Glutamatergic neuron (in vitro differentiated cells): ENCODE data around the gene GOLIM4. TPM values are rescaled to one million over a fixed set of nuclear protein-coding genes. Genes with fewer than 3 reads are reported as not detected.

Experiments used
- DNase-seq: peaks from one replicate; pipeline ENCODE4 v3.0.0; 2022
- H3K27ac Mint-ChIP-seq: one replicate; pipeline ENCODE4 v1.8.0; 2020; ENCODE audit warnings: mild to moderate bottlenecking, mixed read lengths, inconsistent platforms; ENCODE audit not compliant: unreplicated experiment
- H3K27me3 Mint-ChIP-seq: one replicate; pipeline ENCODE4 v1.8.0; 2020; ENCODE audit warnings: mild to moderate bottlenecking, moderate library complexity, mixed read lengths, inconsistent platforms; ENCODE audit not compliant: unreplicated experiment
- H3K36me3 Mint-ChIP-seq: one replicate; pipeline ENCODE4 v1.8.0; 2020; ENCODE audit warnings: mild to moderate bottlenecking, mixed read lengths, inconsistent platforms; ENCODE audit not compliant: unreplicated experiment
- H3K4me1 Mint-ChIP-seq: one replicate; pipeline ENCODE4 v1.8.0; 2020; ENCODE audit warnings: mild to moderate bottlenecking, low read depth, mixed read lengths, inconsistent platforms; ENCODE audit not compliant: unreplicated experiment
- H3K4me3 Mint-ChIP-seq: one replicate; pipeline ENCODE4 v1.8.0; 2020; ENCODE audit warnings: mild to moderate bottlenecking, mixed read lengths, inconsistent platforms; ENCODE audit not compliant: unreplicated experiment
- H3K9me3 Mint-ChIP-seq: one replicate; pipeline ENCODE4 v1.8.0; 2020; ENCODE audit warnings: mild to moderate bottlenecking, moderate library complexity, mixed read lengths, inconsistent platforms; ENCODE audit not compliant: unreplicated experiment
- total RNA-seq: library from RNA; stranded (reverse); fragmentation: NEBNext Ultra II Directional; extraction: Animal tissue kit (Norgen Biotek cat#: 25700); gene quantifications from one replicate; pipeline ENCODE4 v1.2.1, GENCODE V29; 2021; ENCODE audit not compliant: unreplicated experiment
- TF ChIP-seq, protein P1 (sequence below): fragments of 200-600 bp; sonication (generic); IDR thresholded peaks from one replicate; pipeline ENCODE4 v1.5.0; 2021; ENCODE audit not compliant: partially characterized antibody, unreplicated experiment

Gene GOLIM4
- total RNA-seq, 1 donor from 2014 or later: 31.7 TPM

DNA sequence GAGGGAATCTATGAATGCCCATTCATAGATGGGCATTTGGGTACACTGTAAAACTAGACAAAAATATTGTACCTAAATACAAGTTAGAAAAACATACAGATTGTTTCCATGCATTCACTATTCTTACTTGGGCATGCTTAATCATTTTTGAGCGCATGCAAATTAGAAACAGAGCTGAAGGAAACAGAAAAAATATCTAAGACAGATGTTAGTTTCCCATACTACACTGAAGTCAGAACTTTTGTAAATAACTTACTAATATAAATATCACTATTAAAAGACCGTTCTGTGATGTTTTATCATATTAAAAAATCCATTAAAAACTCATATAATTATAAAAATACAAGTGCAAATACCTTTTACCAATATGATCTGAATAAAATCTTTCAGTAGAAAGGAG, 58.7 kb downstream of the GOLIM4 start:
- H3K36me3 Mint-ChIP-seq: peaks cover 10% of the 10 kb centered on the region
- H3K9me3 Mint-ChIP-seq: peaks cover 2% of the 10 kb centered on the region
- TF ChIP-seq, protein P1, sequence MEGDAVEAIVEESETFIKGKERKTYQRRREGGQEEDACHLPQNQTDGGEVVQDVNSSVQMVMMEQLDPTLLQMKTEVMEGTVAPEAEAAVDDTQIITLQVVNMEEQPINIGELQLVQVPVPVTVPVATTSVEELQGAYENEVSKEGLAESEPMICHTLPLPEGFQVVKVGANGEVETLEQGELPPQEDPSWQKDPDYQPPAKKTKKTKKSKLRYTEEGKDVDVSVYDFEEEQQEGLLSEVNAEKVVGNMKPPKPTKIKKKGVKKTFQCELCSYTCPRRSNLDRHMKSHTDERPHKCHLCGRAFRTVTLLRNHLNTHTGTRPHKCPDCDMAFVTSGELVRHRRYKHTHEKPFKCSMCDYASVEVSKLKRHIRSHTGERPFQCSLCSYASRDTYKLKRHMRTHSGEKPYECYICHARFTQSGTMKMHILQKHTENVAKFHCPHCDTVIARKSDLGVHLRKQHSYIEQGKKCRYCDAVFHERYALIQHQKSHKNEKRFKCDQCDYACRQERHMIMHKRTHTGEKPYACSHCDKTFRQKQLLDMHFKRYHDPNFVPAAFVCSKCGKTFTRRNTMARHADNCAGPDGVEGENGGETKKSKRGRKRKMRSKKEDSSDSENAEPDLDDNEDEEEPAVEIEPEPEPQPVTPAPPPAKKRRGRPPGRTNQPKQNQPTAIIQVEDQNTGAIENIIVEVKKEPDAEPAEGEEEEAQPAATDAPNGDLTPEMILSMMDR: no peak
- peaks cover 2% of the 10 kb centered on the region for H3K4me1 Mint-ChIP-seq
- H3K27ac Mint-ChIP-seq: no peak overlapping the region
- H3K27me3 Mint-ChIP-seq: no peaks in the 10 kb centered on the region
- no peak overlapping the region for H3K4me3 Mint-ChIP-seq
- no peak for DNase-seq

GRCh38 chr3:168036619-168037018, 59.1 kb downstream of the GOLIM4 start:
- peaks cover 2% of the 10 kb centered on the region for H3K4me1 Mint-ChIP-seq
- H3K27ac Mint-ChIP-seq: no peak overlapping the region

GRCh38 chr3:168034152-168034928, 61.4 kb downstream of the GOLIM4 start:
- H3K4me3 Mint-ChIP-seq: no peak overlapping the region
- no peaks in the 10 kb centered on the region for H3K27me3 Mint-ChIP-seq
- TF ChIP-seq, protein P1: no peak
- peaks cover 10% of the 10 kb centered on the region for H3K36me3 Mint-ChIP-seq
- no peak for DNase-seq
- no peak overlapping the region for H3K27ac Mint-ChIP-seq
- H3K4me1 Mint-ChIP-seq: peaks cover 8% of the 10 kb centered on the region
- H3K9me3 Mint-ChIP-seq: peaks cover 4% of the 10 kb centered on the region

More at GRCh38 chr3:168036619-168037018, 59.1 kb downstream of the GOLIM4 start:
- H3K9me3 Mint-ChIP-seq: peaks cover 2% of the 10 kb centered on the region
- DNase-seq: no peak
- no peaks in the 10 kb centered on the region for H3K27me3 Mint-ChIP-seq
- TF ChIP-seq, protein P1: no peak
- H3K4me3 Mint-ChIP-seq: no peak overlapping the region
- peaks cover 10% of the 10 kb centered on the region for H3K36me3 Mint-ChIP-seq

DNA sequence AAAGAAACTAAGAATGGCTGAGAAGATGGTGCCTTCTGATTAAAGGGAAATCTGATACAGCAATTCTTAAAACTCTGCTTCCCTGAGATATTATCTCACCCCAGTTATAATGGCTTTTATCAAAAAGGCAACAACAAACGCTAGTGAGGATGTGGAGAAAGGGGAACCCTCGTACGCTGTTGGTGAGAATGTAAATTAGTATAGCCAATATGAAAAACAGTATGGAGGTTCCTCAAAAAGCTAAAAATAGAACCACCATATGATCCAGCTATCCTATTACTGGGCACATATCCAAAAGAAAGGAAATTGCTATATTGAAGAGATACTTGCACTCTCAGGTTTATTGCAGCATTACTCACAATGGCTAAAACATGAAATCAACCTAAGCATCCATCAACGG, 65.1 kb downstream of the GOLIM4 start:
- peak overlapping the region; percentile 7 for H3K27ac Mint-ChIP-seq
- TF ChIP-seq, protein P1: no peak
- H3K4me1 Mint-ChIP-seq: peaks cover 11% of the 10 kb centered on the region
- H3K4me3 Mint-ChIP-seq: no peak overlapping the region
- H3K9me3 Mint-ChIP-seq: peaks cover 4% of the 10 kb centered on the region
- peaks cover 10% of the 10 kb centered on the region for H3K36me3 Mint-ChIP-seq
- DNase-seq: no peak
- H3K27me3 Mint-ChIP-seq: no peaks in the 10 kb centered on the region

- Mint-ChIP-seq H3K4me3 (peak overlapping the region; percentile 37), H3K36me3 (peaks cover 2% of the 10 kb centered on the region), H3K9me3 (peaks cover 4% of the 10 kb centered on the region), H3K4me1 (peaks cover 18% of the 10 kb centered on the region), H3K27ac (peak overlapping the region; percentile 77), H3K27me3 (no peaks in the 10 kb centered on the region)
- TF ChIP-seq, protein P1: peak; percentile 10
- DNase-seq: peak; percentile 69
These were observed 66.0 kb downstream of the GOLIM4 start for GRCh38 chr3:168029705-168030104.
